Fibroblast of lung (primary cell): ENCODE data around the gene DZIP1L. TPM values are rescaled to one million over a fixed set of nuclear protein-coding genes. Genes with fewer than 3 reads are reported as not detected.

Experiments
- DNase-seq, 2 donors: peaks; one replicate each; pipeline versions ENCODE4 v3.0.0 to v3.0.0-alpha.2; 2010; ENCODE audit warnings: low read depth in 2 of 2
- H2AFZ ChIP-seq: 2 replicates; pipeline ENCODE4 v1.5.1; 2012; ENCODE audit warnings: low read length, control low read depth, inconsistent platforms
- H3K27ac ChIP-seq: 2 replicates; pipeline ENCODE4 v1.5.1; 2011; ENCODE audit warnings: low read length, control low read depth; ENCODE audit not compliant: insufficient read depth
- H3K27me3 ChIP-seq: 2 replicates; pipeline ENCODE4 v1.5.1; 2011; ENCODE audit warnings: mild to moderate bottlenecking, low read length; ENCODE audit not compliant: control insufficient read depth, insufficient read depth
- H3K36me3 ChIP-seq: 2 replicates; pipeline ENCODE4 v1.5.1; 2011; ENCODE audit warnings: low read length; ENCODE audit not compliant: control insufficient read depth, insufficient read depth
- H3K4me1 ChIP-seq: 2 replicates; pipeline ENCODE4 v1.5.1; 2011; ENCODE audit warnings: low read length; ENCODE audit not compliant: control insufficient read depth, insufficient read depth; ENCODE audit errors: extremely low read depth
- H3K4me2 ChIP-seq: 2 replicates; pipeline ENCODE4 v1.5.1; 2011; ENCODE audit warnings: low read length, control low read depth; ENCODE audit not compliant: insufficient read depth; ENCODE audit errors: extremely low read depth
- H3K4me3 ChIP-seq, 4 experiments: fragments of 200-600 bp in 1 of 4; sonication (generic) in 1 of 4; replicated peaks in 1 of 4; 2 replicates each; pipeline ENCODE4 v1.5.1; 2011 to 2016; ENCODE audit warnings: low read length in 4 of 4, low read depth in 3 of 4, mild to moderate bottlenecking in 3 of 4, control low read depth in 2 of 4, inconsistent platforms in 1 of 4, mixed read lengths in 1 of 4; ENCODE audit not compliant: insufficient read depth in 1 of 4; ENCODE audit errors: control extremely low read depth in 1 of 4
- H3K79me2 ChIP-seq: 2 replicates; pipeline ENCODE4 v1.5.1; 2012; ENCODE audit warnings: mild to moderate bottlenecking, low read length, inconsistent platforms; ENCODE audit not compliant: control insufficient read depth, insufficient read depth
- H3K9ac ChIP-seq: 2 replicates; pipeline ENCODE4 v1.5.1; 2011; ENCODE audit warnings: mild to moderate bottlenecking, low read length, control low read depth; ENCODE audit not compliant: insufficient read depth
- H3K9me3 ChIP-seq: 2 replicates; pipeline ENCODE4 v1.5.1; 2012; ENCODE audit warnings: low read depth, low read length; ENCODE audit not compliant: control insufficient read depth, insufficient read depth
- H4K20me1 ChIP-seq: 2 replicates; pipeline ENCODE4 v1.5.1; 2011; ENCODE audit warnings: low read length; ENCODE audit not compliant: control insufficient read depth, insufficient read depth; ENCODE audit errors: extremely low read depth
- CTCF ChIP-seq, 2 donors: IDR thresholded peaks in 1 of 2; conservative IDR thresholded peaks in 1 of 2; 1 replicate in 1 of 2; 2 replicates in 1 of 2; pipeline ENCODE4 v1.5.1; 2011 to 2012; ENCODE audit warnings: low read length in 2 of 2, control low read depth in 1 of 2, inconsistent platforms in 1 of 2, low read depth in 1 of 2, mild to moderate bottlenecking in 1 of 2
- EZH2 ChIP-seq: IDR thresholded peaks from 2 replicates; pipeline ENCODE4 v1.5.1; 2012; ENCODE audit warnings: low read length, control low read depth, mild to moderate bottlenecking; ENCODE audit errors: missing control alignments
- polyA plus RNA-seq, 2 donors: library from polyadenylated mRNA; depleted of rRNA in 1 of 2; stranded (reverse) in 1 of 2; unstranded in 1 of 2; fragments of >200 nt; gene quantifications; 2 replicates each; pipeline ENCODE4 v1.2.1, GENCODE V29; 2011 to 2012; ENCODE audit warnings: missing spikeins in 1 of 2
- total RNA-seq: library from RNA; depleted of rRNA; stranded (reverse); fragments of >200 nt; gene quantifications from 2 replicates; pipeline ENCODE4 v1.2.1, GENCODE V29; 2014

DZIP1L gene
- total and polyA plus RNA-seq, 2 donors (not counting 1 experiment from before 2014, with no cell fraction given), result 8.9 to 22.6 TPM

- no peak overlapping the region for H3K4me2 ChIP-seq
- peak; percentile 56 to 73 for DNase-seq
- H2AFZ ChIP-seq, result peak overlapping the region; percentile 42
Measured at GRCh38 chr3:138118612-138119422, 3.4 kb upstream of the DZIP1L start.

GRCh38 chr3:138114431-138114918, 933 bp downstream of the DZIP1L start:
- Histone ChIP-seq H3K9me3 (no peaks in the 10 kb centered on the region), H3K27ac (peak overlapping the region; percentile 87), H3K4me3 (peak overlapping the region; percentile 56 to 89 (median 81)), H3K9ac (peak overlapping the region; percentile 88), H3K4me1 (peaks cover 5% of the 10 kb centered on the region), H3K27me3 (no peaks in the 10 kb centered on the region), H3K4me2 (peak overlapping the region; percentile 95), H4K20me1 (no peaks in the 10 kb centered on the region), H2AFZ (peak overlapping the region; percentile 35), H3K79me2 (peaks cover 36% of the 10 kb centered on the region), H3K36me3 (peaks cover 9% of the 10 kb centered on the region)
- DNase-seq, result peak; percentile 35 to 43
- TF ChIP-seq CTCF (conservative IDR thresholded peaks at IDR 0.05 in 1 of 2, IDR thresholded peaks at IDR 0.05 in 1 of 2; ENCODE audit: low read depth in 1 of 2, low read length in 2 of 2) (no peak), EZH2 (no peak)

More at GRCh38 chr3:138118612-138119422, 3.4 kb upstream of the DZIP1L start:
- Histone ChIP-seq H3K79me2 (peaks cover 10% of the 10 kb centered on the region), H3K36me3 (no peaks in the 10 kb centered on the region), H3K4me3 (no peak overlapping the region), H3K27me3 (no peaks in the 10 kb centered on the region), H3K27ac (no peak overlapping the region), H4K20me1 (no peaks in the 10 kb centered on the region), H3K9me3 (no peaks in the 10 kb centered on the region), H3K4me1 (peaks cover 2% of the 10 kb centered on the region), H3K9ac (no peak overlapping the region)
- TF ChIP-seq EZH2 (no peak), CTCF (conservative IDR thresholded peaks at IDR 0.05 in 1 of 2, IDR thresholded peaks at IDR 0.05 in 1 of 2; ENCODE audit: low read depth in 1 of 2, low read length in 2 of 2) (peak; percentile 94 to 95)

GRCh38 chr3:138113326-138113725, 2.1 kb downstream of the DZIP1L start:
- no peak for TF ChIP-seq CTCF (conservative IDR thresholded peaks at IDR 0.05 in 1 of 2, IDR thresholded peaks at IDR 0.05 in 1 of 2; ENCODE audit: low read depth in 1 of 2, low read length in 2 of 2)
- TF ChIP-seq EZH2, result no peak
- Histone ChIP-seq H3K9ac (no peak overlapping the region), H3K4me1 (peaks cover 3% of the 10 kb centered on the region), H3K36me3 (peaks cover 9% of the 10 kb centered on the region), H3K9me3 (no peaks in the 10 kb centered on the region), H3K27ac (no peak overlapping the region), H3K4me2 (peak overlapping the region; percentile 42), H3K4me3 (peak overlapping the region in 1 of 4 experiments; percentile 17), H3K79me2 (peaks cover 45% of the 10 kb centered on the region), H4K20me1 (no peaks in the 10 kb centered on the region), H3K27me3 (no peaks in the 10 kb centered on the region), H2AFZ (no peak overlapping the region)
- peak in 1 of 2 donors; percentile 13 for DNase-seq
